HG03064 (cell line): ENCODE results near the gene KIF3B.

Source experiments
- ATAC-seq: cut with Tn5 transposase; IDR thresholded peaks from one replicate; pipeline ENCODE4 v1.9.1; 2021; ENCODE audit warnings: low read depth; ENCODE audit not compliant: unreplicated experiment

KIF3B gene

GRCh38 chr20:32277361-32278198 lies at the start of gene KIF3B:
TSS of gene KIF3B (plus strand) at chr20:32277651. CDS start at chr20:32309778, 32,127 bp downstream.
- peak; percentile 74 for ATAC-seq

DNA sequence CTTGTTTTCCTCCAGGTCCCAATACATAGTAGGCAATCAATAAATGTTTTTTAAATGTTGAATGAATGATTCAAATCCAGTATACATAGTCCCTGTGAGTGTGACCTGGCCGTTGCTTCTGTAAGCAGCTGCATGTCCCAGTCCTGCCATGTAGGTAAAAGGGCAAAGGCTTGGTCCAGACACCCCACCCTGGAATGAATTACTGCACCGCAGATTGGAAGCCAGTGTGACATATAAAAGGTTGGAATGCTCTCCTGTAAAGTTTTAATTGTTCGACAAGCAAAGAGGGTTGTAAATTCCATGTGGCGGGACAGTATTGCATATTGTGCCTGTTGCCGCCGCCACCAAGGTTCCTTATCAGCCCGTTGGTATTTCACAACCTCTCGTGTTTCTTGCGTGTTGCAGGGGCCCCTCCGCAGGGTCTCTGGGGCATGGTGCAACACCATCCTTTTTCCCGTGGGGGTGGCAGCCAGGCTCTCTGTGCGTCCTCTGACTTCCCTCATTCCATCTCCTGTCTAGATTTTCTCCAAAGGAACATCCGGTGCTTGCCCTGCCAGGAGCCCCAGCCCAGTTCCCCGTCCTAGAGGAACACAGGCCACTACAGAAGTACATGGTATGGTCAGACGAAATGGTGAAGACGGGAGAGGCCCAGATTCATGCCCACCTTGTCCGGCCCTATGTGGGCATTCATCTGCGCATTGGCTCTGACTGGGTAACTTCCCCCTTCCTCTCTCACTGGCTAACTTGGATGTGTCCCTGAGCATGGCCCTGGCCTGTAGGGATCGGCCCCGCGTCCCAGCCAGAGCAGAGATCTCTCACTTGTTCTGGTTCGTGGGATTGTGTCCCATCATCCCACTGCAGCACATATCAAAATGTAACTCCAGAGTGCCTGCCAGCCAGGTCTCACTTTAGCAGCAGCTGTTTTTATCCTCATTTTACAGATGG lies 49.4 kb upstream of the KIF3B start:
- ATAC-seq, result no peak

DNA sequence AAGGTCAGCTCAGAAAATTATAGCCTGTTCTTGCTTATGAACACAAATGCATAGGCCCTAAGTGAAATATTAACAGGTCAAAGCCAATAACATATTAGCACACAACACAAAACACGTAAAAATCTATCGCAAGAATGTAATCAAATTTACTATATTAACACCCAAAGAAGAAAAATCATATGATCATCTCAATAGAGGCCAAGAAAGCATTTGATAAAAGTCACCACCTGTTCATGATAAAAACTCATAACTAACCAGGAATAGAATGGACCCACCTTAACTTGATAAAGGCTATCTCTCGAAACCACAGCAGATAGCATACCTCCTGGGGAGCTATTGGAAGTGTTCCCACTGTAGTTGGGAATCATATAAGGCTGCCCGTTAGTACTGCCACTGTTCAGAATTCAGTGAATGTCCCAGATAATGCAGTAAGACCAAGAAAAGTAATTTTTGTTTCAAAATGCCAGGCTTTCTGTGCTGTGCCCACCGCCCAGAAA lies 48.2 kb upstream of the KIF3B start:
- ATAC-seq, result no peak

DNA sequence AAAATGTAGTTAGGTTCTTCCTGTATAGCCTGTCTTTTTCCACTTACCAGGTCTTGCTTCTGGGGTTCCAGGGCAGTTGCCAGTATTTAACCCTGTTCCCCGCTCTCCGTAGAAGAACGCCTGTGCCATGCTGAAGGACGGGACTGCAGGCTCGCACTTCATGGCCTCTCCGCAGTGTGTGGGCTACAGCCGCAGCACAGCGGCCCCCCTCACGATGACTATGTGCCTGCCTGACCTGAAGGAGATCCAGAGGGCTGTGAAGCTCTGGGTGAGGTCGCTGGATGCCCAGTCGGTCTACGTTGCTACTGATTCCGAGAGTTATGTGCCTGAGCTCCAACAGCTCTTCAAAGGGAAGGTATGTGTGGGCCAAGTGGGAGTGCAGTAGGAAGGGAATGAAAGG lies 46.7 kb upstream of the KIF3B start:
- ATAC-seq, result no peak

DNA sequence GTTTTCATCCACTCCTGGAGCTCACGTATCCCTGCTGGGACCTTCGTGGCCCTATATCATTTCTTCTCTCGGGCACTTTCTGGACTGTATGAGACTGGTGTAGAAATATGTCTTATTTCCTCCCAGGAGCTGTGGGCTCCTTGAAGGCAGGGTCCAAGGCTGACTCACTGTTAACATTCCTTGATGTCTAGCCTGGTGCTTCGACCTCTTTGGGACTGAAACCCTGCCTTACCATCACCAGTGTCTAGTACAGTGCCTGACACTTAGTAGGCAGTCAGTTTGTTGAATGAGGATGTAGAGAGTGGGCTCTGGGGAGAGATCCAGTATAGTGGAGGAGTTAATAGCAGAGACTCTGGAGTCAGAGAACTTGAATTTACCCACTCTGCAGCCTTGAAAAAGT lies 46.2 kb upstream of the KIF3B start:
- ATAC-seq, result no peak

- ATAC-seq, result no peak
These were observed 45.6 kb upstream of the KIF3B start for GRCh38 chr20:32231847-32232246.

- ATAC-seq, result no peak
These were observed 45.0 kb upstream of the KIF3B start for GRCh38 chr20:32232326-32232886.

- no peak for ATAC-seq
These were observed 44.2 kb upstream of the KIF3B start for GRCh38 chr20:32233286-32233685.

DNA sequence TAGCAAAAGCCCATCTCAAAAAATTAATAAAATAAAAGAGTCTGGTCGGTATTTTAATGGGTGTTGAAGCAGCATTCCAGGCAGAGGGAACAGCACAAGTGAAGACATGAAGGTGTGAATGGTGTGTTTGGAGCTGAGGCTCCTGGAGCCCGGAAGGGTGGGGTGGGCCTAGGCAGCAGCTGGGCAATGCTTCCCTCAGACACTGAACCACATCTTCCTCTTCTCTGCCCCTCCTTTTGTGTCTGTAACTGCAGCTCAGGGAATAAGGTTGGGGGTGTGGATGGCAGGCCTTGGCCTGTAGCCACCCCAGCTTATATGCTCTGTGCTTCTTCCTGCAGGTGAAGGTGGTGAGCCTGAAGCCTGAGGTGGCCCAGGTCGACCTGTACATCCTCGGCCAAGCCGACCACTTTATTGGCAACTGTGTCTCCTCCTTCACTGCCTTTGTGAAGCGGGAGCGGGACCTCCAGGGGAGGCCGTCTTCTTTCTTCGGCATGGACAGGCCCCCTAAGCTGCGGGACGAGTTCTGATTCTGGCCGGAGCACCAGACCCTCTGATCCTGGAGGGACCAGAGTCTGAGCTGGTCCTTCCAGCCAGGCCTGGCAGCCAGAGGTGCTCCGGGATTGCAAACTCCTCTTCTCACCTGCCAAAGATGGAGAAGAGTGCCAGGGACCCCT lies 43.2 kb upstream of the KIF3B start:
- ATAC-seq, result no peak

- ATAC-seq, result no peak
These were observed 42.0 kb upstream of the KIF3B start for GRCh38 chr20:32235331-32236047.

DNA sequence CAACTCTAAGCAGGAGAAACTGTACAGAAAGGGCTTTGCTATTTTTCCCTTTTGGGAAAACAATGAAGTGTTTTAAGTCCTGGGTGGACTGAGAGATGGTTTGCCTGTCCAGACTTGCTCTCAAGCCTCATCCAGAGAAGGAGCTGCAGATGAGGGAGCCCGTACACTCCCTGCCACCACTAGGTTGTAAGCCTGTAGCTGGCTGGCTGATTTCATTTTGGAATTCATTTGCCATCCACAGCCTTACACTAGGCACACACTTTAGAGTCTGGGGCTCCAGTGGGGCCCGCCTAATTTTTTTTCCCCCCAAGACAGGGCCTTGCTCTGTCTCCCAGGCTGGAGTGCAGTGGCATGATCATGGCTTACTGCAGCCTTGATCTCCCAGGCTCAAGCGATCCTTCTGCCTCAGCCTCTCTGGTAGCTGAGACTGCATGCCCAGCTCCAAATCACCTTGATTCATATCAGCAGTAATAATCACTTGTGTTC lies 41.4 kb upstream of the KIF3B start:
- no peak for ATAC-seq

- no peak for ATAC-seq
These were observed 40.6 kb upstream of the KIF3B start for GRCh38 chr20:32236819-32237218.

- no peak for ATAC-seq
These were observed 40.0 kb upstream of the KIF3B start for GRCh38 chr20:32237419-32237818.

DNA sequence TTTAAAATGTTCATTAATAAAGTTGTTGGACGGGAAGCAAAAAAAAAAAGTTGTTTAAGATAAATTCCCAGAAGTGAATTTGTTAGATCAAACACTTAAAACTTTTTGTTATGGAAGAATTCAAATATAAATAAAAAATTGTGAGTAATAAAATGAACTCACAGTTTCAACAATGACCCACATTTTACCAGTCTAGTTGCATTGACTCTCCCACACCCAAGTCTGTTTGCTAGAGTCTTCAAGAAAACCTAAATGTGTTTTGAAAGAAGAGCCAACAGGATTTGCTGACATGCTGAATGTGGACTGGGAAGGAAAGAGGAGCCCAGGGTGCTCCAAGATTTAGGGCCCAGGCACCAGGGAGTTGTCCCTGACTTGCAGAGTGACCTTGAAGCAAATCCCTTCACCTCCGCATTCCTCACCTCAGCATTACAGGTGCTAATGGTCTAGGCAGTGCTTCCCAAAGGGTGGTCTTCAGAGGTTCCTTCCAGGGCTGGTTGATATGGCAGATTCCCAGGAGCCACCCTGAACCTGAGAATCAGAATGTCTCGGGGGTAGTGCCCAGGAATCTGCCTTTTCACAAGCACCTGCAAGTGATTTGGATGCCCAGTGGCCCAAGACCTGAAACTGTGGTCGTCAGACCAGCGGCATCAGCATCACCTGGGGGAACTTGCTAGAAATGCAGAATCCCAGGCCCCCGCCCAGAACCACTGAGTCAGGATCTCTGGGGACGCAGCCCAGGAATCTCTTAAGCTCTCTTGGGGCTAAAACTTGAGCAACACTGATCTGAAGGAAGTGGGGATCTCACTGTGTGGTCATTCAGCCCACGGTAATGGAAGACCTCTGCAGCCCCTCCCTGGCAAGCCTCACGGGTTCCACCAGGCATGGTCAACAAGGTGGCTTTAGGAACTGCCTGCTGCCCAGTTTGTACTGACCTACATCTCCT lies 38.7 kb upstream of the KIF3B start:
- no peak for ATAC-seq

DNA sequence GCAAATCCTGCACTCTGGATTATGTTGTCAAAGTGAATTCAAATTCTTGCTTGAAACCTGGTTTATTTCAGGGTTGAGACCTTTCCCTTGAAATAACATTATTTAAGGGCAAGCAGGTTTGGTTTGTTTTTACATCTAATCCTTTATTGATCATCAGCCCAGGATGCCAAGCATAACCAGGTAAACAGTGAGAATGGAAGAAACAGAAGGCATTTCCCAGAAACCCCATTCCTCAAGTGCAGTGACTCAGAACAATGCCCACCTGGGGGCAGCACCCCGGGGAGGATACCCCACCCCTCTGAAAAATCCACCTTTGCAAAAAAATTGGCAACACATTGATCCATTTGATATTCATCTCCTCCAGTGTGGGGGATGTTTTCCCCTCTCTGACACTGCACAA lies 37.2 kb upstream of the KIF3B start:
- no peak for ATAC-seq

- ATAC-seq, result no peak
These were observed 35.6 kb upstream of the KIF3B start for GRCh38 chr20:32241807-32242206.

GRCh38 chr20:32244150-32244823 lies 33.2 kb upstream of the KIF3B start:
- ATAC-seq, result no peak

GRCh38 chr20:32244959-32245358 lies 32.5 kb upstream of the KIF3B start:
- no peak for ATAC-seq
